ENCODE measurements around the gene NRG3. TPM values are rescaled to one million over a fixed set of nuclear protein-coding genes. Genes with fewer than 3 reads are reported as not detected.

Gene NRG3
- total RNA-seq, 4 donors from 2014 or later = 0.22 to 2.4 TPM; not detected in 2

GRCh38 chr10:82552267-82552666 is 677.3 kb downstream of the NRG3 start:
- no peak for TF ChIP-seq CTCF (IDR thresholded peaks at IDR 0.05; ENCODE audit: low read depth)

GRCh38 chr10:82554381-82554780 is 679.4 kb downstream of the NRG3 start:
- no peak for TF ChIP-seq CTCF (IDR thresholded peaks at IDR 0.05; ENCODE audit: low read depth)

- TF ChIP-seq CTCF (IDR thresholded peaks at IDR 0.05; ENCODE audit: low read depth) = no peak
Observed at GRCh38 chr10:82558014-82558607, 683.1 kb downstream of the NRG3 start.

- no peak for TF ChIP-seq CTCF (IDR thresholded peaks at IDR 0.05; ENCODE audit: low read depth)
Observed at GRCh38 chr10:82564353-82565196, 689.6 kb downstream of the NRG3 start.

- TF ChIP-seq CTCF (IDR thresholded peaks at IDR 0.05; ENCODE audit: low read depth) = no peak
Observed at GRCh38 chr10:82565197-82565575, 690.2 kb downstream of the NRG3 start.

- no peak for TF ChIP-seq CTCF (IDR thresholded peaks at IDR 0.05; ENCODE audit: low read depth)
Observed at GRCh38 chr10:82572744-82573143, 697.8 kb downstream of the NRG3 start.

- TF ChIP-seq CTCF (IDR thresholded peaks at IDR 0.05; ENCODE audit: low read depth) = no peak
Observed at GRCh38 chr10:82574081-82574480, 699.1 kb downstream of the NRG3 start.

Measured in subcutaneous adipose tissue (tissue), 4 donors.